ENCODE results near the gene CMTM5.

The CMTM5 gene

DNA sequence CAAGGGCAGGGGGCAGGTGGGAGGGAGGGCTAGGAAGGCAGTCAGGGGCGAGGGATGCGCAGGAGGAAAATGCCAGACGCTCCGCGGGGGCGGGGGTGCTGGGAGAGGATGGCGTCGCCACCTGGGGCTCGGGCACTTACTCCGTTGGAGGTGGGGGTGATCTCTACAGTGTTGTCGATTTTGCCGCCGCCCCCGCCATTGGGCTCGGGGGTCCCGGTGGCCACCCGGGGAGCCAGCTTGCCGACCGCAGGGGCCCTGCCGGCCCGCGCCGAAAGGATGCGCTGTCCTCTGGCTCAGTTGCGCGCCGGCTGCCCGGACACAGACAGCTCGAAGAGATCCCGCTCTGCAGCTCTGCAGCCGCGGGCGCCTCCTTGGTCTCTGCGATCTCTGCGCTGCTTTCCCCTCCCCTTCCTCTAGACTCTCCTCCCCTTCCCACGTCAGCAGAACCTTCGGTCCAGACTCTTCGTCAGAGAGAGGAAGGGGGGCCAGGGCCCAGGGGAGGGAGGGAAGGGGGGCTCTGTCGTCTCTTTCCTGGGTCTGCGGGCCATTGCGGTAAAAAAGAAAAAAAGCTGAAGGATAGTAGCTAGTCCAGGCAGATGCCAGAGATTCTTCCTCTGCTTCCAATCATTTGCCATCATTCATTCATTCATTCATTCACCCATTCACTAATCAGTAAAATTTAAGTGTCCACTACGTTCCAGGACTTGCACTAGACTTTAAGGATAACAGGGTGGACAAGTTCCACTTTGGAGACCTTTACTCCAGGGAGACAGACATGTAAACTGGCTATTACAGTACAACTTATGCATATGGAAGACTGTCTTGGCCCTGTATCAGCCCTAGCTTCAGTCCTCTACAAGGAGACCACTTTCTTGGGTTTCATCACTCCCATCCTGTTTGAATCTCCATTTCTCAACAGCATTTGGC is 24.1 kb upstream of the CMTM5 start, which contains the start of gene SLC22A17:
SLC22A17 (minus strand) TSS at position 382 of the 927 bp plus-strand sequence.
- TF ChIP-seq ZNF274 (IDR thresholded peaks at IDR 0.05; ENCODE audit: low read depth, low read length): no peak
- no peak within 1 kb of the TSS for H3K4me3 ChIP-seq (ENCODE audit: low read length)

DNA sequence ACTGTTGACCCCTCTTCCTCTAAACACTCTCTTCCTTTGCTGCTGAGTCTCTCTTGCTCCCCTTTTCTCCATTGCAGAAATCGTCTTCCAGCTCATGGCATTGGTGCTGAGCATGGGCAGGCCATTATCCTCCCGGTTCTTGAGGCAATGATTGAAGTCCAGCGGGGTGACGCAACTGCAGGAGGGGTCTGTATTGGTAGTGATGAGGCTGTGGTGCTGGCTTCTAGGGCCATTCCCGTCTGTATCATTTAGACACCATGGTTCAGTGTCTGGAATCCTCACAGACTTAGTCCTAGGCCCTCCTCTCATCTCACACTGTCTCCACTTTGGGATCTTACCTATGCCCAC is 23.4 kb upstream of the CMTM5 start:
- TF ChIP-seq ZNF274 (IDR thresholded peaks at IDR 0.05; ENCODE audit: low read depth, low read length): no peak
- H3K4me3 ChIP-seq (ENCODE audit: low read length): no peak overlapping the region

- TF ChIP-seq ZNF274 (IDR thresholded peaks at IDR 0.05; ENCODE audit: low read depth, low read length): no peak
These were observed 21.9 kb upstream of the CMTM5 start for GRCh38 chr14:23354990-23355389.

DNA sequence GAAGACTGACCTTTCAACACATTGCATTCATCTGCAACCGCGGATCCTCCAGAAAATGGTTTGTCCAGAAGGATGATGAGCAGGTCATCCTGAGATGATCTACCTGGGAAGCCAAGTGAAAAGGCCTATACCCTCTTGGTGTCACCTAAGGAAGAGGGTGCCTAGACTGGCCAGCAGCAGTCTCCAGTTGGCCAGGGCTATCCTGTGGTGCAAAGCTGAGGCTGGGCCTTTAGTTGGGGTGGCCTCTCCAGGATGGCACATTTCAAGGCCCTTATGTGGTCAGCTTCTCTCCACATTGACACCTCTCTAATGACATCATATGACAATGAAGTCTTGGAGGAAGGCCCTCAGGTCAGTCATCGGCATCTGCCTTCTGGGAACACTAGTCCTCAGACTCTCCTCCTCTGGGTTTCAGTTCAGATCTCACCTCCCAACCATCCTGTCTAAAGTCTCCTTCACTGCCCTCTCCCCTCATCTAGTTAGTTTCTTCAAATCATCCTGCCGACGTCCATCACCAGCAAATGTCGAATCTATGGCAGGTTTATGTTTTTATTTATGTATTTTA is 20.9 kb upstream of the CMTM5 start:
- TF ChIP-seq ZNF274 (IDR thresholded peaks at IDR 0.05; ENCODE audit: low read depth, low read length): no peak

More at GRCh38 chr14:23354990-23355389, 21.9 kb upstream of the CMTM5 start:
- no peak overlapping the region for H3K4me3 ChIP-seq (ENCODE audit: low read length)

GRCh38 chr14:23356662-23357061 is 20.2 kb upstream of the CMTM5 start:
- no peak for TF ChIP-seq ZNF274 (IDR thresholded peaks at IDR 0.05; ENCODE audit: low read depth, low read length)
- no peak overlapping the region for H3K4me3 ChIP-seq (ENCODE audit: low read length)

More for the DNA sequence above, 20.9 kb upstream of the CMTM5 start:
- H3K4me3 ChIP-seq (ENCODE audit: low read length): no peak overlapping the region

DNA sequence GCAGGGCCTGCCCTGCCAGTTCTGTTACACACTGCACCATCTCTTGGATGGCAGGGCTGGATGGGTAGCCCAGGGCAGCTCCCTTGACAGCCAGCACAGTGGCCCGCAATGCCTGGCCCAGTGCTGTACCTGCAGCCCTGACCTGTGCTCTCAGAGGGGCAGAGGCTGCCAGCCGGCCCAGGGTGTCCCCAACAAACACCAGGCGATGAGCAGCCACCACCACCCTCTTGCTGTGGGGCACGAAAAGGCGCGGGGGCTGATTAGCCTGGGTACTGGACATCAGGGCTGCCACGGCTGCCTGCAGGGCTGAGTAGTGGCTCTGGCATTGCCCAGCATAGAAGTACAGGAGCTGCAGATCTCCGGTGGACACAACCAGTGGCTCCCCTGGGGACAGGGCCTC is 19.6 kb upstream of the CMTM5 start:
- H3K4me3 ChIP-seq (ENCODE audit: low read length): no peak overlapping the region
- TF ChIP-seq ZNF274 (IDR thresholded peaks at IDR 0.05; ENCODE audit: low read depth, low read length): no peak

DNA sequence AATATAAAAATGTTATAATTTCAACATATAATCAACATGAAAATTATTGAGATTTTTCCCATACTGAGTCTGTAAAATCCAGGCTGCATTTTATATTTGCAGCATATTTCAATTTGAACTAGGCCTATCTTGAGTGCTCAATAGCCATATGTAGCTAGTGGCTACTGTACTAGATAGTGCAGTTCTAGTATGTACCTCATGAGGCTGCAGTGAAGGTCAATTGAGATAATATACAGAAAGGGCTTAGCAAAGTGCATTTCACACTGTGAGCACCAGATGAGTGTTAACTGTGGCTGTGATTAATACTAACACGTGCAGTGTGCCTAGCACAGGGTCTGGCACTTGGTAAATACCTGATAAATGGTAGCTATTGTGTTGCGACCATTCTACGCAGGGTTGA is 18.8 kb upstream of the CMTM5 start:
- TF ChIP-seq ZNF274 (IDR thresholded peaks at IDR 0.05; ENCODE audit: low read depth, low read length): no peak
- no peak overlapping the region for H3K4me3 ChIP-seq (ENCODE audit: low read length)

GRCh38 chr14:23358553-23359166 is 18.2 kb upstream of the CMTM5 start:
- no peak overlapping the region for H3K4me3 ChIP-seq (ENCODE audit: low read length)
- no peak for TF ChIP-seq ZNF274 (IDR thresholded peaks at IDR 0.05; ENCODE audit: low read depth, low read length)

GRCh38 chr14:23359167-23359626 is 17.6 kb upstream of the CMTM5 start:
- no peak for TF ChIP-seq ZNF274 (IDR thresholded peaks at IDR 0.05; ENCODE audit: low read depth, low read length)
- no peak overlapping the region for H3K4me3 ChIP-seq (ENCODE audit: low read length)

- TF ChIP-seq ZNF274 (IDR thresholded peaks at IDR 0.05; ENCODE audit: low read depth, low read length): no peak
- no peak overlapping the region for H3K4me3 ChIP-seq (ENCODE audit: low read length)
These were observed 17.0 kb upstream of the CMTM5 start for GRCh38 chr14:23359722-23360447.

- no peak for TF ChIP-seq ZNF274 (IDR thresholded peaks at IDR 0.05; ENCODE audit: low read depth, low read length)
These were observed 16.4 kb upstream of the CMTM5 start for GRCh38 chr14:23360496-23360895.

DNA sequence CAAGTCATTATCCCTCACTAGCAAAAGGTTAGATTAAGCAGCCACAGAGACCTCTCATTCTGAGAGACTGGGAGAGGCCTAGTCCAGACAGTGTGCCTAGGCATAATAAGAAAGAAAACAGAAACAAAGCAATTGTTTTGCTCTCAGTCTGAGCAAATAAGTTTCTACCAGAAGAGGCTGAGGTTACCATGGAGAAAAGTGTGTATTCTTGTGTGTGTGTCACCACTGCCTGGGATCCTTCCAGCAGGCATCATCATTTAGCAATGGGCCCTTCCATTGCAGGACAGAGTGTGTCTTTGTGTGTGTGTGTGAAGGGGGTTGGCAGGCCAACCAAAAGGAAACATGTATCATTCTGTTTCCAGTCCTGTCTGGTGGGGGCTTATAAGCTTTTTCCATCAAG is 15.5 kb upstream of the CMTM5 start:
- no peak for TF ChIP-seq ZNF274 (IDR thresholded peaks at IDR 0.05; ENCODE audit: low read depth, low read length)
- no peak overlapping the region for H3K4me3 ChIP-seq (ENCODE audit: low read length)

More at GRCh38 chr14:23360496-23360895, 16.4 kb upstream of the CMTM5 start:
- H3K4me3 ChIP-seq (ENCODE audit: low read length): no peak overlapping the region

DNA sequence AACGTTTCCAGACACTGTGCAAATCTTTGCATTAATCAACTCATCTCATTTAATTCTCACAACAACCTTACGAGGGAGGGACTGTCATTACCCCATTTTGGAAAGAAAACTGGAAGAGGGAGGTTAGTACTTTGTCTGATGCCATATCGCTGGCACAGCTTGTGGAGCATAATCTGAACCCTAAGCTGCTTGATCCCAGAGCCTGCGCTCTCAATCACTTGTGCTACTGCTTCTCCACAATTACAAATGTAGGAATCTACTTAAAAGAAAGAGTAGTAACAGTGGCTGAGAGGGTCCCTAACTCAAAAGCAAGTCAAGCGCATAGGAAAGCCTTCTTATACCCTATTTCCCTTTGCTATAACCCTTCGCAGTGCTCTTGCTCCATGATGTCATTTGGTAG is 15.1 kb upstream of the CMTM5 start:
- TF ChIP-seq ZNF274 (IDR thresholded peaks at IDR 0.05; ENCODE audit: low read depth, low read length): no peak
- H3K4me3 ChIP-seq (ENCODE audit: low read length): no peak overlapping the region

GRCh38 chr14:23362200-23362599 is 14.6 kb upstream of the CMTM5 start:
- TF ChIP-seq ZNF274 (IDR thresholded peaks at IDR 0.05; ENCODE audit: low read depth, low read length): no peak
- no peak overlapping the region for H3K4me3 ChIP-seq (ENCODE audit: low read length)

Measured in GM08714 (cell line).